Hematopoietic multipotent progenitor cell treated with erythropoietin and hydrocortisone succinate and interleukin-3 and kit ligand, for 4 days (in vitro differentiated cells): ENCODE measurements around the gene SNCAIP.

ENCODE experiments used
- DNase-seq: peaks from one replicate; pipeline ENCODE4 v3.0.0-alpha.2; 2015

SNCAIP gene

DNA sequence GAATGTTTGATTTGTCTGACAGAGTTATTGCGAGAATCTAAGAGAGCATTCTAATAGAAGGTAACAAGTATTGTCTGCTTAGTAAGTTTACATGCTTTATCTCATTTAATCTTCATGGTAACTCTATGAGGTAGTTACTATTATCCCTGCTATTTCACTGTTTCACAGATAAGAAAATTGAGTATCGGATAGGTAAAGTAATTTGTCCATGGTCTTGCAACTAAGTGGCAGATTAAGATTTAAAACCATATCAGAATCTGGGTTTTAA, 118.2 kb downstream of the SNCAIP start:
- no peak for DNase-seq

DNA sequence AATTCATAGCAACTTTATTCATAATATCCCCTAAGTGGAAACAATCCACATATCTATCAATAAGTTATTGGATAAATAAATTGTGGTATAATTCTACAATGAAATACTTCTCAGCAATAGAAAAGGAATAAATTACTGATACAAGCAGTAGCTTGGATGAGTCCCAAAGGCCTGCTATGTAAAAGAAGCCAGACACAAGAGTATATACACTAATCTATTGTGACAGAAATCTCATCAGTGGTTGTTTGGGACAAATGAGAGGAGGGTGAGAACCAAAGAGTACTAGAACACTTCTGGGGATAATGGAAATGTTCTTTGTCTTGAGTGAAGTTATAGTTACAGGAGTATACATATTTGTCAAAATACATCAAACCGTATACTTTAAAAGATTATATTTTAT, 119.3 kb downstream of the SNCAIP start:
- no peak for DNase-seq

DNA sequence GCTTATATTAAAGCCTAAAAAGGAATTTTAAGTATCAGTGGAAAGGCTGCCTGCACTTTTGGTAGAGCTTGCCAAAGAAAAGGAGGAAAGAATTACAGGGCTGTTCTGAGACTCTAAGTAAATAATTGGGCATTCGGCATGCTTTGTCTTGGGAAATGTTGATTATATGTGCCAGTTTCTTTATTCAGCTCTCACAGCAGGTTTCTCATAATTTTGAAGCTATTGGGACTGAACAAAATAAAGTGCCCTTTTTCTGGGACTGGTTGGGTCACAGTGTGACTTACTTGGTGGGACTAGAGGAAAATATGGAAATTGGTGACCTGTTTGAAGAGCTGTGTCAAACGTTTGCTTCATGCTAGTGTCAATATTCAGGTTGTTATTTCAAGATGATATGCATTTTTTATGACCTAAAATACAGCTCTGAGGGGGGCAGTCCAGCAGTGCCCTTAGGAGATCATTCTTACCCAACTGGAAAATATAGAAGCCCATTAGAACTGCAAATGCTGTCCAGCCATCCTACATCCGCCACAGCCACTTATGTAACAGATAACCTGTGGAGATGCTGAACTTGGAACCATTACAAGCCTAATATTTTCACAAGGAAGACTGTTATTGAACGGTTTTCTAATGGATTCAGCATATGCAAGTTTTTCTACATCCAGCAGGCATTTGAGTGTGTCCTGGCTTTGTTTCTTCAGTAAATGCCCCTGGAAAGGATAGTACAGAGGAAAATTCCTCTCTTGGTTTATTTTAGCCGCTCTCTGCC, 122.4 kb downstream of the SNCAIP start:
- no peak for DNase-seq

DNA sequence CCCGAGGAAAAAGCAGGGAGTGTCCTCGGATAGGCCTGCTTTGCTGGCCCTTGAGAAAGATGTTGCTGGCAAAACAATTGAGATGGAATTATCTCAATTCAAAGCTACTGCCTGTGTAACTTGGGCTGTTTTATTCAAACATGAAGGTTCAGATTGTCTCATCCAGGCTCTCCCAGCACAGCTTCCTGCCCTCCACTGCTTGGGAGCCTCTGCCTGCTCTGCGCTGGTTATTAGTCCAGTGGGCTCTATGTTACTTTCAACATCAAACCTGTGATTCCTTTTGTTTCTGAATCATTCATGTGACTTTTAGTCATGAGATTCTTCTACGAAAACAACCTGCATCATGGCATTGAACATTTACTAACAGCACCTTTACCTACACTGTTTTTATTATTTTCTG, 123.2 kb downstream of the SNCAIP start:
- DNase-seq, result no peak

DNA sequence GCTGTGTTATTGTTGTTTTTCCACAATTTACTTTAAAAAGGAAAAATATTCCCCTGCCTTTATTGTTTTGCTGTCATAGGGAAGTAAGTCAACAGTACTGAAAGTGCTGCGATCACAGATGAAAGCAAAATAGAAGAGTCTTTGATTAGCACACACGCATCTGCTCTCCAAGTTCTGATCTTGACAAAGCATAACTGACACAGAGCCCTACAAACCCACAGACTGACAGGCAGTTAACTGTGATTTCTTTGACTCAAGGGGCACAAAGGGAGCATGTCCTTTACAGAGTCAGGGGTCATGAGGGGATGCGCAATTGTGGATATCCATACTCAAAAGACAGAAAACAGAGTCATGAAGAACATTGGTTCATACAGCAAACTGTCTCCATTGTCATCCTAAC, 123.7 kb downstream of the SNCAIP start:
- DNase-seq, result no peak

DNA sequence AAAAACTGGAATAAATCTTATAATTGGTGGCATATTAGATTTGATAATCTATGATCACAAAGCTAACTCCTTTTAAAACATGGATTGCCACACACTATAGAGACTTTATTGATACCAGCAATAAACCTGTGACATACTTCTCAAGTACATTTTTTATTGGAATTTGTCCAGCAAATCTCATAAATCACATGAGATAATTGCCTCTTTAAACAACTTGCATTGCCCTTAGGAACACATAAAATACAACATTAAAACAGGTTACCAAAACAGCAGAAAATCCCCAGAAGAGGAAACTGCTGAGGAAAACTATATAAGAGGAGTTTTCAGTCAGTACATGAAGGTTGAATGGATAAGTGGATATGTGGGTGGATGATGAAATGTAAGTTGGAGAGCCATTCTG, 124.6 kb downstream of the SNCAIP start:
- DNase-seq, result no peak

DNA sequence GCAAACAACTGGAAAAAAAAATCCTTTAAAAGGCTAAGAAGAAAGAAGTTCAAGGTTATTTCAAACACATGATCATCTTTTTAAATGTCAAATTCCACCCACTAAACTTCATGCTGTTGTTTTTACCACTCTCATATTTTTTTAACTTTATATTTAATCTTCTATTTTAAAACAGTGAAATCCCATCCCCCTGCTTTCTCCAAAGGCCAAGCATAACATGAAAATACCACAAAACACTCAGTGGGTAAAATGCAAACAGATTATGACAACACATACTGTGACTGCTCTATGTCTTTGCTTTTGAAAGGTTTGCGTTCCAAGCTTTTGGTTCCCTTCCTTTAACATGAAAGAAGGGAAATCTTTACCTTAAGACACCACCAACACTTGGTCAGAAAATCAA, 127.6 kb downstream of the SNCAIP start:
- DNase-seq, result no peak

DNA sequence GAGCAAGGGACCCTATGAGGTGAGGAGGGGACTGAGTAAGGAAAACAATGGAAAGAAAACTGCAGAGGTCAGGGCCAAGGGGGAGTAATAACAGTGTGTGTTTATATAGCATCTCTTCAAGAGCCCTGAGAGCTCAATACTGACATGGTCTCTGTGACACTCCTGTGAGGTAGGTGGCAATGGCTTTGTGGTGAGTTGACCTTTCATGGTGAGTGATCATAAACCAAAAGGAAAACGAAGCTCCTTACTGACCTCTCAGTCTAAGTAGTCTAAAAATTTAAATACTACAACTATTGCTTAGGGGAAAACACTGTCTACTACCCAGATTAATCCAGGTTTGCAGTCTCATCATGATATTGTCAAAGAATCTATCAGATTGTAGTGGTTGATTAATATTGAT, 130.9 kb downstream of the SNCAIP start:
- no peak for DNase-seq

DNA sequence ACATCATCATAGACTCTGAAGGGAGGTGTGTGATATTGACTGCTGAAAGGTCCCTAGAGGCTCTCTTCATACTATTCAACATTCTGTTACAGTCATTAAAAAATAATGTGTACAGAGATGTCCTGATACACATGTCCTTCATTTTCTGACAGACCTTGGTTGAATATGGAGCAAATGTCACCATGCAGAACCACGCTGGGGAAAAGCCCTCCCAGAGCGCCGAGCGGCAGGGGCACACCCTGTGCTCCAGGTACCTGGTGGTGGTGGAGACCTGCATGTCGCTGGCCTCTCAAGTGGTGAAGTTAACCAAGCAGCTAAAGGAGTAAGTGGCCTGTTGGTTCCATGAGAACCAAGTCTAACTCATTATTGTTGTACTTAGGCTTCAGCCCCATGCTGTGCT, 132.4 kb downstream of the SNCAIP start:
- no peak for DNase-seq

DNA sequence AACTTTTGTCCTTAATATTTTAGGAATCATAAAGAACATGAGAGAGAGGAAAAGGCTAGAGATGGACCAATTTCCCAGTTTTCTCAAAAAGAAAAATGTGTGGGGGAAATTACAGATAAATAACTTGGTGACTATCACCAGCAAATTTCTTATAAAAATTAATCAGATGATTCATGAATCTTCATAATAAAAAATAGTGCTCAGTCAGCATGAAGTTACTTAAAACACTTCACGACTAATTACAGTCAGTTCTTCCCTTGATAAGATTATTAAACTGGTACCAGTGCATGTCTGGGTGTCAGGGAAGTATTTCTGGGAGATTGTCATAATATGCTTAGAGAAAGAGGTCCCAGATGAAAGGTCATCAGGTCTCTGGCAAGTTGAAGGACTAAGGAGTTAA, 133.0 kb downstream of the SNCAIP start:
- DNase-seq, result no peak

DNA sequence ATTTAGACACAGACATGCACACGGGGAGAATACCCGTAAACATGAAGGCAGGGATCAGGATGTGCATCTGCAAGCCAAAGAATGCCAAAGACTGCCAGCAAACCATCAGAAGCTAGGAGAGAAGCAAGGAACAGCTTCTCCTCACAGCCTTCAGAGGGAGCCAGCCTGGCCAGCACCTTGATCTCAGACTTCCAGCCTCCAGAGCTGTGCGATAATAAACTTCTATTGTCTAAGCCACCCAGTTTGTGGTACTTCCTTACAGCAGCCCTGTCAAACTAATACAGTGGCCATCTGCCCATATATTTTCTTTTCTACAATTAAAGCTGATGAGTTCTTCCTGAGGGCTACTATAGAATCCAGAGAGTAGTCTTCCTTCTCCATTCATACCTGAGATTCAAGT, 135.0 kb downstream of the SNCAIP start:
- no peak for DNase-seq

DNA sequence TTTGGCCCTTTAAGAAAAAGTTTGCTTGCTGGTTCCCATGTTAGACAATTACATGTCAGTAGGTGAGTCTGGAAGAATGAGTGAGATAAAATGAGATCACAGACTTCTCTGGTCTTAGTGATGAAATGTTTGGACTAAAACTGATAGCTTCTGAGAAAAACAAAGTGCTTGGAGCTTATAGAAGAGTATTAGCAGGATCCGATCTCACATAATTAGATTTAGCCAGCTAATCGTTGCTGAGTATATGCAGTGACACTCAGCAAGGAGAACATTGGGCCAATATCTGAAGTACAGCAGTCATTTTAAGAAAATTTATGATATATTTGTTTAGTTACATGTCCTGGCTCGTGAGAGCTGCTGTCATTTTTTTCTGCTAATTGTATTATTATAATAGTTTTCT, 135.8 kb downstream of the SNCAIP start:
- DNase-seq, result no peak

DNA sequence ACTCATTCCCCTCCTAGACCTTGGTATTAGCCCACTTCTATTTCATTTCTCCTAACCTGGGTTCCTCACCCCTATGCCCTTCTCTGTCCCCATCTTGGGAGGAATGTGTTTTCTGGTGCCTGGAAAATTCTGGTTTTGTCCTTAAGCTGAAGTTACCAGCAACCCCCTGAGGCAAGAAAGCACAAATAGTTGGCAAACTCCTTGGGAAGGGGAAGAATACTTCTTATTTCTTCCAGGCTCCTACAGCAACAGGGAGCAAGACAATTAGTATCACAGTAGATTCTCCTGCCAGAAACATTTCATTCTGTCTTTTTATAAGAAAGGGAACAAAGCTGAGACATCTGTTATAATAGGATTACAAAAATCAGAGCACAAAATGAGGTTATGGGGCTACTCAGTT, 142.5 kb downstream of the SNCAIP start:
- no peak for DNase-seq

DNA sequence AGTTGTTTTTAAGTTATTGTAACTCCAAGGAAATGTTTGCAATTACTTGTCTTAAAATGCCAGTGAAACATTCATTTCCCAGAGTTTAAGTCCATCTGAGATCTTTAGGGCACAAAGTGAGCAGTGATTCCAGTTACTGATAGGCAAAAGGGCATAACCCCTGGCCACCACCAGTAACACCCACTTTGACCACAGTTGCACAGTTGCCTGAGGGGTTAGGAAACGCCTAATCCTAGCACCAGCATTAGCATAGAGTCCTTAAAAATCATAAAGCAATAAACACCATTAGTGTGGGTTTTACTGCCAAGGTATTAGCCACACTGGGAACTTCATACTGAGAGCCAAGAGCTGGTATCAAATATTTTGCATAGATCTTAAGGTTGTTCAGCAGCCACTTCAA, 143.9 kb downstream of the SNCAIP start:
- no peak for DNase-seq

DNA sequence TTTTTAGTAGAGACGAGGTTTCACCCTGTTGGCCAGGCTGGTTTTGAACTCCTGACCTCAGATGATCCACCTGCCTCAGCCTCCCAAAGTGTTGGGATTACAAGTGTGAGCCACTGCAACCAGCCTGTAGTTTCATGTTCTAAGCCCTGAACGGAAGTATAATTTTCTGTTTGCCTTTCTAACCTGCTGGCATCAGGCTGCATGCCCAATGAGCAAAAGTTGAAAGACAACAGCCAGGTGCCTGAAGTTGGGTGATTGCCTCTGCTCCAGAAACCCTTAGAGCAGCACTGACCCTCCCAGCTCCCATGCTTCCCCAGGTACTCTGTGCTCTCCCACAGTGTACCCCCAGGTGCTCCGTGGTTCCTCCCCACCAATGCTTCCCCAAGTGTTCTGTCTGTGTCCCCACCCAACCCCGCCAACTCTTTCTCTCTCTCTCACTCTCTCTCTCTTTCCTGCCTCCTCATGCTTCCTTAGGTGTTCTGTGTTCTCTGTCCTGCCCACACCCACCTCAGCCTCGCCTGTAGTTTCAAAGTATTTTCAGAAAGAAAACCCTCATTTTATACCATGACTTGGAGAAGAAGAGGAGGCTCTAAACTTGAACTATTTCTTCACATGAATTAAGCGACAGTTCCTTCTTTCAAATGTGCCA, 145.3 kb downstream of the SNCAIP start:
- DNase-seq, result no peak

DNA sequence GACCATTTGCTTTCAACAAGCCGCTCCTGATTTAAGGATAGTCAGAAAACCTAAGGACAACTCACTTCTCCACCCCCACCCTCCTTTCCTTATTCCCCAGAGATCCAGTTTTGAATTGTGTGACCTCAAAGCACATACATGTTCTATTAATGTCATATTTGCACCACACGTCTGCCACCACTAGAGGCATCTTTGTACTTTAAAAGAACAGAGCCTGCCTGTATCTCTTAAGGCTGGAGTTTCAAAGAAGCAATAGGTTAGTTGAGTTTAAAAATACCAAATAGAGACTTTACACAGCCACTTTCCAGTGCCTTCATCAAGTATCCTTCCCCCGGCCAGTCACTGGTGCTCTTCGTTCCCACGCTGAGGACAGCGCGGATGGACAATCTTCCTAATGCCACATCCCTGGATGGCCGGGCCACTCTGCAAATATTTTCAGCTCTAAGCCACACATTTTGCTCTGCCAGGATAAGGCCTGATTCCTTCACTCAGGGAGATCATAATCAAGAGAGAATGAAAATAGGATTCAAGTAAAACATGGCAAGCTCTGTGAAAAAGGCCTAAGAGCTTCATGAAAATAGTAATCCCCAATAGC, 146.3 kb downstream of the SNCAIP start:
- peak; percentile 56 for DNase-seq

DNA sequence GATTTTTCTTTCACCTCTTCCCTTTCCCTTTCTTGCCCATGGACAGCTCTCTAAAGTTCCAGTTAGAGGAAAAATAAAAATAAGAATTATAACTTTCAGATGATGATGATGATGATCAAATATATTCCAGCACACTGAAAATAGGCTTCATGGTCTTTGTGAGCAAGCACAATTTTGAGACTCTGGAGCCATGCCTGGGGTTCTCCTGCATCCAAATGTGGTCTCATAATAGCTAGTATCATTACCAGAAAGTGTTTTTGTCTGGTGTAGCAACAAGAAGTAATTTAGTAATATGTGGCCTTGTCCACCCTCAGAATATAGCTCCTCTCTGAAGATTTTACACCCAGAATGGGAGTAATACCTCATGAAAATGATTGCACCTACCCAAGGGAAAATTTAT, 150.4 kb downstream of the SNCAIP start:
- DNase-seq, result no peak

DNA sequence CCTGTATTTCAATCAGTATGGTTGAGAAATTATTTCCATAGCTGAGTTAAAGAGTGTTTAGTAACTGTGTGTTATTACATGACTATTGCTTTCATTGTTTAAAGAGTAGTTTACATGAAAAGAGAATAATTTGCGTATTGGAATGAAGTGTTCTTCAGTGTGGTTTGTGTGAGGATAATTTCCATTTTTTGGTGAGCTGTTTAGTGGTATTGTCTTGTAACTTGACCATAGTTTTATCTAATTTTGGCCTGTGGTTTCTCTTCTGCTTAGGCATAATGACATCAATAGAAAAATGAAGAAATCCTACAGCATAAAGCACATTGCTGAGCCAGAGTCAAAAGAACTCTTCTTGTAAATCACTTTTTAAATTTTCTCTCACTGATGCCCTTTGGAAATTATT, 151.2 kb downstream of the SNCAIP start:
- peak; percentile 2 for DNase-seq

DNA sequence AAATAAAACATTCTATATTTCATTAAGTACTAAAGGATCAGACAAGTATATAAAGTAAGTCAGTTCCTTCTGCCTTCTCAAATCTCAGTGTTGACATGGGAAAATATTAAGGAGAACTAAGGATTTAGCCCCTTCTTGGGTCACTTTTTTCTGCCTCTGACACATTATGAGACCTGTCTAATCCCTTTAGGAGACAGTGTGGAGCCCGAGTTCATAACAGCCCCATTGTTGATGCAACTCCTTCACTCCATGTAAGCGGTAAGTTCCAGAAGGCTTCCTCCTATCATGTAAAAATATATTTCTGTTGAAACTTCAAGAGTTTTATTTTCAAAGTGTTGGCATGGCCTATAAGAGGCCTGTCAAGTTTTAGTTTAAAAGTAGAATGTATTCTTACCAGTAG, 152.2 kb downstream of the SNCAIP start:
- DNase-seq, result no peak

DNA sequence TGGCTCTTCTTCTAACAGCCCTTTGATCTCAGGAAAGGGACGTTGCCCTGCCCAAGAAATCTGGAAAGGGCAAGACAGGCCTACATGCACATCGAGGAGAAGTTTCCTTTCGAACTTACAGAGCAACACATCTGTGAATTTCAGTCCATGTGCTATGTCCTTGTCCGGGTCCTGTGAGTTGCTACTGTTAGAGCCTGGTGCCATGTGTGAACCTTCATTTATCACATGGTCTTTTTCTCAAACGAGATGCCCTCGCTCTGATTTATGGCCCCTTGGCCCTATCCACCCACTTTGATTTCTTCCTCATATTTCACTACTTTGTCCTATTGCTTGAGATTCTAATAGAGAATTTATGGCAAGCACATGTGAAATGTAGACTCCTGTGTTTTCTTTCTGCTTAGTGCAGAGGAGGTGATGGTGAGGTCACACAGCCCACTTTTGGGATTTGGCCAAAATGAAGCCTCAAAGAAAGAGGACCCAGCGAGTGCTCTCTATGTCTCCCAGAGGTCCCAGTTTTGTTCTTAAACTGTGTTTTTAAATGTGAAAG, 153.1 kb downstream of the SNCAIP start:
- DNase-seq, result no peak

DNA sequence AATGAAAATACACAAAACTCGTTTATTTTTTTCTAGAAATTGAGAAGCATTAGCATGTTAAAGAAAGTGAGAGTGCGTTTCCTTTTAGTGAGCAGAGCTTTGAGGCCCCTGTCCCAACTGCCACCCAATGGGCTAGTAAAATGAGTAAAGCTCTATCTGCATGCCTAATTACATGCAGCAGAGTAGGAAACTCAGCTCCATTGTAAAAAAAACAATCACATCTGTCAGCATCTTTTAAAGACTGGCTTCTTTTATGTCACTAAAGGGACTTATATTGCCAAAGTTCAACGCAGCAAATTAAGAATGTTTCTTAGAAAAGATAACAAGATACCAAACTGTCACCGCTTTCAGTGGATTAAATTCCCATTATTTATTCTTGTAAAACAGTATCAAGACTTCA, 154.0 kb downstream of the SNCAIP start:
- DNase-seq, result no peak

DNA sequence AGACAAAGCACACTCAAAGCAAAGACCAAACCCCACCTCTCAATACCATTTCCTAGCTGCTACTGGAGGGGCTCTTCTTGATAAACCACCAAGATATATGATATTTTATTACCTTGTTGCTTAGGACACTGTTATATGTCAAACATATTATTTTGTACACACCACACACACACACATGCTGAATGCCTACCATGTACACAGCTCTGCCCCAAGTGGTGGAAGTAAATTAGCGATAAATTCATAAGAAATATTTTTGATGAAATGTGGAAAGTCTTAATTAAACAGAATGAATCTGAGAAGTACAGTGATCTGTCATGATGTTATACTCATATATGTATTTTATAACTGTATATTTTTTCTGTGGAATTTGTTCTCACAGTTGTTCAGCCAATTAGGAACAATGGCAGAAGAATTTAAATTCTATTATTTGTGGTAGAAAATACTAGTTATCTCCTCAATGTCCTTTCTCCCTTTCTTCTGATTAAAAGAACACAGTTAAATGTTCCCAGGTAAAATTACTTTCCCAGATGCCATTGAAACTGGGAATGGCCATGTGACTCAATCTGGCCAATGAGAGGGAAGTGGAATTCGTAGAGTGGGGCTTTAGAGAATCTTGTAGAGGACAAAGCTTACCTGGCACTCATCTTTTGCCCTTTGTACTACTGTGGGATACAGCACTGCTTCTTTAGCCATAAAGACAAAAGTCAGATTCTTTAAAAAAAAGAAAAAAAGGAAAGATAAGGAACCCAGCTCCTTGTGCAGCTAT, 156.5 kb downstream of the SNCAIP start:
- peak; percentile 3 for DNase-seq

DNA sequence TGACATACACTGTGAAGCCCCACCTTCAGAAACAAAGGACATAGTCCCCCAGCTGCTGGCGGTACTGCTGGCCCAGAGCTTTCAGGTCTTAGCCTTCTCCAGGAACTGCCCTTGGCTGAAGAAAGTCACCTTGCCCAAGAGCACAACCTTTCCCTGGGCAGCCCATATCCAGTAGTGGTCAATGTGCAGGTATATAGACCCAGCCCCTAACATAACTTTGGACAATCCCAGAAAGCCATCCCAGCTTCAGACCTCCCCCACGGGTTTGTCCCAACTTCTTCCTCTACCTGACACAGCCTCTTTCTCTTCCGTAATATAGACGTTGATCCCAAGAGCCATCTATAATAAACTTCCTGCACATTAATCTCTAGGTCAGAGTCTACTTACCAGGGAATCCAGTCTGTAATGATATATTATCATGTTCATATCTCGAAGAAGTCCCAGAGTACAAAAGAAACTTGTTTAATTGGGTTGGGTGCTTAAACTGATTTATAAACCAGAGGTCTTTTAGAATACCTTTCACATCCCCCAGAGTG, 157.4 kb downstream of the SNCAIP start:
- DNase-seq, result no peak

DNA sequence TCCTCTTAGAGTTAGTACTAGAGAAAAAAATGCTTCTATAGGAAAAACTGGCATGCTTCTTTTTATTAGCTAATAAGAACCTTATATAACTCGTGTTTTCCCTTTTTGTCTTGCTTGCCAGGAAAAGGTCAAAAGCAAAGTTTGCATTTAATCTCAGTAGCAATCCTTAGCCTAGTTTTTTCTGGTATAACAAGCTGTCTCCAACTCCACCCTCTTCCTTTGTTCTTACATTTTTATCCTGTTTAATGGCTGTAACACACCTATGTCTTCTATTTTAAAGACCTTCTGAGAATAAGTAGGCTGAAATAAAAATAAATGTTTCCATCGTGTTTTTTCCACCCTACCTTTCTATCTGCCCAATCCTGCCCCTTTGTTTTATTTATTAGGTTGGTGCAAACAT, 158.3 kb downstream of the SNCAIP start:
- no peak for DNase-seq
